NCI-H1048 (cell line): Measurements from ENCODE around the gene SIGLEC11.
"Not testable (repeated sequence)": the region's sequence is repeated elsewhere in the genome, so short reads cannot be mapped to it uniquely, and the experiment has no call there.

Experiments
- DNase-seq: peaks from one replicate; lab custom pipeline; 2025; lab: John Stamatoyannopoulos, UW

SIGLEC11 gene, protein sequence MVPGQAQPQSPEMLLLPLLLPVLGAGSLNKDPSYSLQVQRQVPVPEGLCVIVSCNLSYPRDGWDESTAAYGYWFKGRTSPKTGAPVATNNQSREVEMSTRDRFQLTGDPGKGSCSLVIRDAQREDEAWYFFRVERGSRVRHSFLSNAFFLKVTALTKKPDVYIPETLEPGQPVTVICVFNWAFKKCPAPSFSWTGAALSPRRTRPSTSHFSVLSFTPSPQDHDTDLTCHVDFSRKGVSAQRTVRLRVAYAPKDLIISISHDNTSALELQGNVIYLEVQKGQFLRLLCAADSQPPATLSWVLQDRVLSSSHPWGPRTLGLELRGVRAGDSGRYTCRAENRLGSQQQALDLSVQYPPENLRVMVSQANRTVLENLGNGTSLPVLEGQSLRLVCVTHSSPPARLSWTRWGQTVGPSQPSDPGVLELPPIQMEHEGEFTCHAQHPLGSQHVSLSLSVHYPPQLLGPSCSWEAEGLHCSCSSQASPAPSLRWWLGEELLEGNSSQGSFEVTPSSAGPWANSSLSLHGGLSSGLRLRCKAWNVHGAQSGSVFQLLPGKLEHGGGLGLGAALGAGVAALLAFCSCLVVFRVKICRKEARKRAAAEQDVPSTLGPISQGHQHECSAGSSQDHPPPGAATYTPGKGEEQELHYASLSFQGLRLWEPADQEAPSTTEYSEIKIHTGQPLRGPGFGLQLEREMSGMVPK

DNA sequence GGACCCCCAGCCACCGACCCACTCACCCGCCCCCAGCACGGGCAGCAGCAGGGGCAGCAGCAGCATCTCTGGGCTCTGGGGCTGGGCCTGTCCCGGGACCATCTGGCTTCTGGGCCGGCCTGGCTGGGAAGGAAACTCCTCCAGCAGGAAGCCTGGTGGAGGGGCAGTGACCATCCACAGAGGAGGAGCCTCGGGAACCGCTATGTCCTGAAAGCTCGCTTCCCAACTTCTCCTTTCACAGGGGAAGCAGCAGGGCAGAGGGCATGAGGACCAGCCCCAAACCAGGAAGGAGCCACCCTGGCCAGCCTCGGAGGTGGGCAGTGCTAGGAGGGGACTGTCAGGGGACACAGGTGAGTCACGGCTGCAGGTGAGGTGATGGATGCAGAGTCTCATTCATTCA lies at the start of gene SIGLEC11:
SIGLEC11 (minus strand) TSS at position 193 of the 400 bp plus-strand sequence; CDS start at position 102, 91 bp downstream.
- not testable (repeated sequence) for DNase-seq

- no peak for DNase-seq
Measured at GRCh38 chr19:50008532-50008931, 47.6 kb upstream of the SIGLEC11 start.

DNA sequence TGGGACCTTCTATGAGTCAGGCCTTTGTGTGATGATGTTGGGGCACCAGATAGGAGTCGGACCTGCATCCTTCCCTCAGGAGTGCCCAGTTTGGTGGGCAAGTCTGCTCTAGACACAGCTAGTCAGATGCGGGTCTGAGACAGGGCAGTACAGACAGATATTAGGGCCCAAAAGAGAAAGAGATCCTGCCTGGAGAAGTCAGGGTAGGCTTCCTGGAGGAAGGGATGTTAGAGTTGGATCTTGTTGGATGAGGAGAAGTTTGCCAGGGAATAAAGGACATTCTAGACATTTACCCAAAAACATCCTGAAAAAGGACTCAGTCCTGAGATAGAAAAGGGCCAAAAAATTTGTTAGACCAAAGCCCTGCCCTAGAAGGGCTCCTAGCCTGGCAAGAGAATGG lies 47.0 kb upstream of the SIGLEC11 start:
- DNase-seq = no peak

DNA sequence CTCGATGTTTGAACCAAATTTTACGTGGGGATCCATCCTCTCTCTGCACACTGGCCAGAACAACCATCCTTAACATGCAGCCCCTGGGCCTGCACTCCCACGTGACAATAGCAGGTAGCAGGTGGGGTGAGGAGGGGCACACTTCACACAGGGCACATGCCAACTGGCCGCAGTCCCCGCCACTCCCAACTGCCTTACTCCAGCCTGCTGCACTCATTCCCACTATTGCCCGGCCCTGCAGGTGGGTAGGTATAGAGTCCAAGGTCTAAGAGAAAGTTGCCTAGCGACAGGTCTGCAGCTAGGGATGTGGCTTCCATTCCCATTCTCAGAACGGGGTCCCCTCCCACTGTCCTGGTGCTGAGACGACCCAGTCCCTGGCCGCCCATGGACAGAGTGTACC lies 46.2 kb upstream of the SIGLEC11 start:
- DNase-seq = no peak

DNA sequence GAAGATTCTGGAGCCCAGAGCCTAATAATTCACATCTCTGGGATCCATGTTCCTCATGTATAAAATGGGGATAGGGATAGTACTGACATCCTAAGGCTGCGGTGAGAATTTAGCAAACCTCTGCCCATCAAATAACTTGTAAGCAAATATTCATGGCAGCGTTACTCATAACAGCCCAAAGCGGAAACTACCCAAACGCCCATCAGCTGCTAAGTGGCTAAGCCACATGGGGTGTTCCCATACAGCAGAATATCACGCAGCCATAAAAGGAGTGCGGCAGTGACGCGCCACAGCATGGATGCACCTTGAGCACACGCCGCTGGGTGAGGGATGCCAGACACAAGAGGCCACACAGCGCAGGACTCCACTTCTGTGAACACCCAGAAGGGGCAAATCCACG lies 44.5 kb upstream of the SIGLEC11 start:
- DNase-seq = no peak

GRCh38 chr19:50003810-50004419 lies 42.9 kb upstream of the SIGLEC11 start:
- no peak for DNase-seq

- DNase-seq = no peak
Measured at GRCh38 chr19:50003254-50003788, 42.3 kb upstream of the SIGLEC11 start.

GRCh38 chr19:50002386-50002960 lies 41.5 kb upstream of the SIGLEC11 start:
- no peak for DNase-seq

DNA sequence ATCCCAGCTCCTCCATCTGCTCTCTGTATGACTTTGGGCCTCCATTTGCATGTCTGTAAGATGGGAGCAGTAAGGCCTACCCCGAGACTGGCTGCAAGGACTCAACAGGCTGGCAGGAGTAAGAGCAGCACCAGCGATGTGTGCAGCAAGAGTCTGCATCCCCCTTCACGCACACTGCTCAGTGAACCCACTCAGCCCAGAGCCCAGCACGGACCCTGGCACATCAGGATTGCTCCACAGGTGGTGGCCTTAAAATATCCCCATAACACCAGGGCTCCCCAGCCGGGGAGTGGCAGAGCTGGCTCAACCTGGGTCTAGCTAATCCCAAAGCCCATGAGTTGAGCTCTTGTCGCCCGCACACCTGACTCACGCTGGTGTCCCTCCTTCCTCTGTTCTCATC lies 40.8 kb upstream of the SIGLEC11 start:
- DNase-seq = no peak

DNA sequence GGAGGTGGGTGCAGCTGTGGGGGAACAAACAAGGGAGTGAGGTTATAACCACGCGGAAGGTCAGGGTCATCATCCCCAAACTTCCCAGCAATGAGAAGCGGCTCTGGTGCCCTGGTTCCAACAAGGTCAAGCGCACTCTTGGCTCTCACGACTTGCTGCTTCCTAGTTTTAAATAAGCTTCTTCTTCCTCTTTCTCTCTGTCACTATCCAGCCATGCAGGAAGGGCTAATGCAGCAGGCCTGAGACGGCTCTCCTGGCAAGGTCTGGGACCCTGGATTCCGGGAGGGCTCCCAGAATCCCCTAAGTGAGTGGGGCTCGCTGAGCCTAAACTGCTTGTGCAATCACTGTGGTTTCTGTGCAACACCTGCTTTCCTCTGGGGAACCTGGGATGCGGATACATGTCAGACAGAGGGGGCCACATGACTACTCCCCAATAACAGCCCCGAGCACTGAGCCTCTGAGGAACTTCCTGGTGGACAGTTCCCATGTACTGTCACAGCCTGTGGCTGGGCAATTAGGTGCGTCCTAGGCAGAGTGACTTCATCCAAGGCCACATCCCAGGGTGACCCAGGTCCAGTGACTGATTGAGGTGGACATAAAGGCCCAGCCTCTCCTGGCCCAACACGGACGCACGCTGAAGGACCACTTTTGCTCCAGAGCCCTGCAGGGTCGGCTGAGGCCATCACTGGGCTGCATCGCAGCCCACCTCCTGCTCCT lies 40.0 kb upstream of the SIGLEC11 start:
- no peak for DNase-seq

GRCh38 chr19:50000038-50000840 lies 39.3 kb upstream of the SIGLEC11 start:
- DNase-seq = no peak

GRCh38 chr19:49999371-50000010 lies 38.5 kb upstream of the SIGLEC11 start:
- DNase-seq = no peak

DNA sequence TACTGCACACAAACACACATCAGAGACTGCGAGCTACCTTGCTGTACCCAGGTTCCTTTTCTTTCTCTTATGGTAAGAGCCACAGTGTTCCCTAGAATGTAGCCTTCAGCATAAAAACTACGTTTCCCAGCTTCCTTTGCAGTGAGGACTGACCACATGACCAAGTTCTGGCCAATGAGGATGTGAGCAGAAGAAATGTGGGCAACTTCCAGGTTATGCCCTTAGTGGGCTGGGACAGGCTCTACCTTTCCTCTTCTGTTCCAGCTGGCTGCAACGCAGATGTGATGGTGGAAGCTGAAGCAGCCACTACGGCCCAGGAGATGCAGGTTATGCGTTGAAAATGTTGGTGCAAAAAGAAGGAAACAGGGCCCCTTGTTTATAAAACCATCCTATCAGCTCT lies 36.7 kb upstream of the SIGLEC11 start:
- no peak for DNase-seq

- DNase-seq = no peak
Measured at GRCh38 chr19:49988433-49988832, 27.5 kb upstream of the SIGLEC11 start.

GRCh38 chr19:49988007-49988406 lies 27.0 kb upstream of the SIGLEC11 start:
- no peak for DNase-seq

GRCh38 chr19:49987159-49987698 lies 26.3 kb upstream of the SIGLEC11 start:
- DNase-seq = peak; percentile 92

DNA sequence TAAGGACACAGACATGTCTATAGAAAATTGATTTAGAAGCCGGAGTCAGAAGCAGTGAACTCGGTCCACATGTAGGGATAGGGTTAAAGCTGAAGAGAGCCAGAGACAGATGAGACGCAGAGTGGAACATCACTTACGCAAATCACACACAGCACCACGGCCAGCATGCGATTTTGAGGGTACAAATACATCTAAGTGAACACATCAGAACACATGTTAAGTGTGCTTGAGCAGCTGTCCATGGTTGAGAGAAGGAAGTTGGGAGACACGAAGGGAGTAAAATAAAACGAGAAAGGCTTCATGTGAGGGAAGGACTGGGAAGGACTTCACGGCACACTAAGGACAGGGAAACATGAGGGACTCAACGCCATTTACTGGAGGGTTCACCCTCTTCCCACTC lies 25.4 kb upstream of the SIGLEC11 start:
- DNase-seq = no peak

GRCh38 chr19:49985871-49986270 lies 24.9 kb upstream of the SIGLEC11 start:
- no peak for DNase-seq

DNA sequence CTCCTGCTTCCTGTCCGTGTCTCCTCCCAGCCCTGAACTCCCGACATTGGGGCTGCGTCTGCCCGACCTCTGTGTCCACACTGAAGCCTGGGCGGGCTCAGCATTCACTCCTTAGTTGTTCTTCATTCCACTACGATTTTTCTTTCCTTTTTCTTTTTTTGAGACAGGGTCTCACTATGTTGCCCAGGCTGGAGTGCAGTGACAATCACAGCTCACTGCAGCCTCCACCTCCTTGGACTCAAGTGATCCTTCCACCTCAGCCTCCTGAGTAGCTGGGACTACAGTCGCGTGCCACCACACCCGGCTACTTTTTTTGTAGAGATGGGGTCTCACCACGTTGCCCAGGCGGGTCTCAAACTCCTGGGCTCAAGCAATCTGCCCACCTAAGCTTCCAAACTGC lies 23.5 kb upstream of the SIGLEC11 start:
- no peak for DNase-seq

DNA sequence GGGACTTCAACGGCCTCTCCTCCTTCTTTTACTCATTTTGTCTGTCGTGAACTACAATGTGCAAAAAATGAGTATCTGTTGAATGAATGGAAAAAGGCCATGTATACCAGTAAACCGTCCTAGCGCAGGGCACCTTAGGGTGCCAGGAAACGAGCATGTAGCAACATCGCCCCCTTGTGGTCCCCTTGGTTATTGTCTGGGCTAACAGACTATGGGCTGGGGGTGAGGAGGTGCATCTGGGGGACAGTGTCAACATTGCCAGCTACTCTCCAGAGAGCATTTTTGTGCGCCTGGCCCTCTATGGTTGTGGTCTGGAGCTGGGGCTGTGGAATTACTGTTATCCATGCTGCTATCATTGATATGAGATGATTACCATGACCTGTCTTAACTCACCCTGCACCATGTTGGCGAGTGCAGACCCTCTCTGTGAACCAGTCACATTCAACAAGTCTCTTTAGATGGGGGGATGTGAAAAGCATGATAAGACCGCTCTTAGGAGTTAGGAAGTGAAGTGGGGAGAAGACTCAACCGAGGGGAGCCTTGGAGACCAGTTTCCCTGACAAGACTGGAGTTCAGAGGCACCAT lies 22.8 kb upstream of the SIGLEC11 start:
- peak; percentile 49 for DNase-seq
